B cell (primary cell): ENCODE data around the gene PROC. TPM values are rescaled to one million over a fixed set of nuclear protein-coding genes. Genes with fewer than 3 reads are reported as not detected.

Source experiments
- ATAC-seq: fragments of 200-7000 bp; cut with Tn5 transposase; one replicate; pipeline ENCODE4 v1.10.0; 2021; ENCODE audit warnings: low read depth, mild to moderate bottlenecking, moderate number of reproducible peaks, moderate library complexity
- CTCF ChIA-PET: fragments of 350-600 bp; sonication (Branson Sonifier 250); formaldehyde crosslinking; loops from one replicate; lab custom pipeline; 2021; ENCODE audit warnings: antibody characterized with exemption, inconsistent platforms; lab: Charles Lee
- POLR2A ChIA-PET: fragments of 350-600 bp; sonication (Branson Sonifier 250); formaldehyde crosslinking; loops from one replicate; lab custom pipeline; 2021; ENCODE audit warnings: antibody characterized with exemption; lab: Charles Lee
- DNase-seq: peaks from one replicate; pipeline ENCODE4 v3.0.0; 2013
- H2AFZ ChIP-seq: 2 replicates; pipeline ENCODE4 v1.6.1; 2012; ENCODE audit warnings: mild to moderate bottlenecking, low read depth, low read length; ENCODE audit not compliant: insufficient read depth, poor library complexity, severe bottlenecking
- H3K27ac ChIP-seq, 2 donors: 1 replicate in 1 of 2; 2 replicates in 1 of 2; pipeline ENCODE4 v1.5.1; 2012 to 2013; ENCODE audit warnings: low read length in 2 of 2, mild to moderate bottlenecking in 2 of 2, moderate library complexity in 1 of 2
- H3K27me3 ChIP-seq, 4 experiments: fragments of 200-600 bp in 1 of 4; sonication (generic) in 1 of 4; replicated peaks in 1 of 4; 1 replicate in 2 of 4; 2 replicates in 2 of 4; pipeline versions ENCODE4 v1.6.1 to v1.7.0; 2013 to 2016; ENCODE audit warnings: low read length in 3 of 4, mild to moderate bottlenecking in 2 of 4, mixed read lengths in 1 of 4, moderate library complexity in 1 of 4; ENCODE audit not compliant: insufficient read depth in 4 of 4, control insufficient read depth in 3 of 4; ENCODE audit errors: control extremely low read depth in 1 of 4
- H3K36me3 ChIP-seq, 2 experiments: replicated peaks in 1 of 2; 1 replicate in 1 of 2; 2 replicates in 1 of 2; pipeline versions ENCODE4 v1.6.1 to v1.7.1; 2013; ENCODE audit warnings: low read length in 1 of 2; ENCODE audit not compliant: insufficient read depth in 2 of 2, control insufficient read depth in 1 of 2; ENCODE audit errors: control extremely low read depth in 1 of 2, extremely low read depth in 1 of 2
- H3K4me1 ChIP-seq, 2 donors: fragments of 200-600 bp in 1 of 2; sonication (generic) in 1 of 2; 1 replicate in 1 of 2; 2 replicates in 1 of 2; pipeline versions ENCODE4 v1.5.1 to v1.6.1; 2013 to 2017; ENCODE audit warnings: low read length in 2 of 2; ENCODE audit not compliant: control insufficient read depth in 2 of 2, insufficient read depth in 2 of 2
- H3K4me2 ChIP-seq: replicated peaks from 2 replicates; pipeline ENCODE3; 2012; ENCODE audit warnings: mild to moderate bottlenecking, low read depth, low read length; ENCODE audit not compliant: poor library complexity, severe bottlenecking
- H3K4me3 ChIP-seq, 5 experiments: fragments of 200-600 bp in 1 of 5; sonication (generic) in 1 of 5; 1 replicate in 3 of 5; 2 replicates in 2 of 5; pipeline versions ENCODE4 v1.5.1 to v1.7.0; 2011 to 2016; ENCODE audit warnings: low read length in 4 of 5, mild to moderate bottlenecking in 4 of 5, low read depth in 2 of 5, control low read depth in 1 of 5, moderate library complexity in 1 of 5; ENCODE audit not compliant: insufficient read depth in 1 of 5; ENCODE audit errors: control extremely low read depth in 1 of 5, extremely low read depth in 1 of 5
- H3K79me2 ChIP-seq: fragments of 200-600 bp; sonication (generic); one replicate; pipeline ENCODE4 v1.6.0; 2016; ENCODE audit warnings: low read length; ENCODE audit not compliant: control insufficient read depth, insufficient read depth
- H3K9ac ChIP-seq: fragments of 200-600 bp; sonication (generic); 2 replicates; pipeline ENCODE4 v1.6.1; 2017; ENCODE audit warnings: mild to moderate bottlenecking, low read length, moderate library complexity
- H3K9me3 ChIP-seq, 3 donors: one replicate each; pipeline versions ENCODE4 v1.6.1 to v1.7.1; 2013; ENCODE audit warnings: low read length in 2 of 3; ENCODE audit not compliant: control insufficient read depth in 2 of 3, insufficient read depth in 1 of 3; ENCODE audit errors: control extremely low read depth in 1 of 3
- H4K20me1 ChIP-seq: 2 replicates; pipeline ENCODE4 v1.6.0; 2012; ENCODE audit warnings: mild to moderate bottlenecking, low read length; ENCODE audit not compliant: insufficient read depth, control insufficient read depth, poor library complexity, severe bottlenecking
- H3K27ac Mint-ChIP-seq: one replicate; pipeline ENCODE4 v1.8.0; 2021; ENCODE audit warnings: mixed read lengths
- H3K27me3 Mint-ChIP-seq: one replicate; pipeline ENCODE4 v1.8.0; 2021; ENCODE audit warnings: mixed read lengths
- H3K4me1 Mint-ChIP-seq: one replicate; pipeline ENCODE4 v1.8.0; 2021; ENCODE audit warnings: mixed read lengths
- H3K4me3 Mint-ChIP-seq: one replicate; pipeline ENCODE4 v1.8.0; 2021; ENCODE audit warnings: mixed read lengths
- H3K9me3 Mint-ChIP-seq: one replicate; pipeline ENCODE4 v1.8.0; 2022; ENCODE audit warnings: mixed read lengths; ENCODE audit not compliant: insufficient read depth
- EZH2 ChIP-seq: IDR thresholded peaks from 2 replicates; pipeline ENCODE4 v1.6.1; 2012; ENCODE audit warnings: borderline replicate concordance, low read depth, mild to moderate bottlenecking, moderate library complexity, low read length; ENCODE audit not compliant: insufficient read depth, poor library complexity, severe bottlenecking
- WGBS: methylation state at CpG from one replicate; pipeline ENCODE4 v1.1.5; 2013; ENCODE audit warnings: missing lambda C conversion rate; ENCODE audit not compliant: insufficient coverage; 5-methylcytosine and 5-hydroxymethylcytosine counted together
- intact Hi-C: fragments of 100-400 bp; cut with micrococcal nuclease; formaldehyde crosslinking; loops from one replicate; pipeline ENCODE4 v1.10.0; 2022
- polyA plus RNA-seq: library from polyadenylated mRNA; depleted of rRNA; stranded (reverse); fragments of >200 nt; gene quantifications from 2 replicates; pipeline ENCODE4 v1.2.3, GENCODE V29; 2012
- total RNA-seq, 2 donors: library from RNA; stranded (reverse); fragments of 120-200 nt in 1 of 2; gene quantifications; 1 replicate in 1 of 2; 2 replicates in 1 of 2; pipeline versions ENCODE4 v1.2.3 to v1.2.4, GENCODE V29; 2013 to 2022
- TF ChIP-seq, protein P1 (sequence below): fragments of 200-600 bp; IDR thresholded peaks from one replicate; pipeline ENCODE4 v1.8.0; 2022; ENCODE audit warnings: antibody characterized with exemption, mild to moderate bottlenecking

The PROC gene
- total and polyA plus RNA-seq, 2 donors (not counting 1 experiment from before 2014, with no cell fraction given), result 0.40 TPM; not detected in 1

DNA sequence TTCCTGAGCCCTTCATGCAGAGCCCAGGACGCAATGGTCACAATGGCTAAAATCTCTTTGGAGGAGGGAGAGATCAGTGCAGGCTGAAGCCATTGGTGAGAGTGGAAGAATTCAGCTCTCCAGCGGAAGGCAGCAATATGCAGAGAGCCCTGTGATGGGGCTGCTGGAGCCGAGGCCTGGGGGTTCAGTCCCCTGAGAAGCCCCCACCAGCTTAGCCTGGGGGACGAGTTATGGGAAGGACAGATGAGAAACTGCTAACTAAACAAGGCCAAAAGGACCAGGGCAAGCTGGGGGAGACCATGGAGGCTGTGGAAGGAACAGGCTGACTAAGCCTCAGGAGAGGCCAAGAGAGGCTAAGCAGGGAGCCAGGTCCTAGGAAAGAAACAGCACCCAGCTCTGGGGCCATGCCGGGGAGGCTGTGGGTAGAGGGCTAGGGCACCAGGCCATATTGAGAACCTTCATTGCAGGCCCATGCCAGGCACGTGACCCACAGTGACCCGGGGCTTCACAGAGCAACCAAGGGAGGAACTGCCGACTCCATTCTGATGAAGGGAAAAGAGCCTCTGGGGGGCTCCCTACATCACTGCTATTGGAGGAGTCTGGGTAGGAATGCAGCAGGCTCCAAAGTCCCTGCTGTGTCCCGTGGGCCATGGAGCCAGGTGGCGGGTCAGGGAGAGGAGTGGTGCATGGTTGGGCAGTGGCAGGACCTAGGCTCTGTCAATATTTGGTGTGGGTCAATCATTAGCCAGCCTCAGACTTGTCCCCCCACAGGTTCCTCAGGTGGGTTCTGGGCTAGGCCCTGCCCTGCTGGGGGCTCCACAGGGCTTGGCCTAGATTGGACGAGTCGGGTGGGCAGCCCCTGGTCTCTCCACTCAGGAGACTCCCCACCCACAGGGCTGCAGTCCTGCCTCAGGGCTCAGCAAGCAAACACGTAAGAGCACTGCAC, 19.8 kb downstream of the PROC start:
- Histone ChIP-seq H3K9me3 (peaks cover 0 to 19% (median 11%) of the 10 kb centered on the region in 3 donors), H3K4me3 (no peak overlapping the region), H3K27me3 (no peaks in the 10 kb centered on the region), H2AFZ (no peak overlapping the region), H3K4me1 (no peaks in the 10 kb centered on the region), H3K79me2 (no peaks in the 10 kb centered on the region), H3K9ac (no peak overlapping the region), H3K4me2 (no peak overlapping the region), H3K27ac (no peak overlapping the region), H4K20me1 (no peaks in the 10 kb centered on the region), H3K36me3 (no peaks in the 10 kb centered on the region)
- 94% methylated on average over 11 of the region's 13 CpGs for WGBS
- no peak overlapping the region for H3K27ac Mint-ChIP-seq
- ATAC-seq (no peak), DNase-seq (no peak)
- CTCF ChIA-PET, result interaction anchor here (0.6 to 0.9 kb wide), 2 partner anchors 24 to 27 kb away, joined by 3 to 4 read pairs; no protein-coding TSS in a partner anchor
- no peaks in the 10 kb centered on the region for H3K27me3 Mint-ChIP-seq
- POLR2A ChIA-PET, result no interaction called here
- H3K9me3 Mint-ChIP-seq, result no peaks in the 10 kb centered on the region
- H3K4me1 Mint-ChIP-seq, result no peaks in the 10 kb centered on the region
- H3K4me3 Mint-ChIP-seq, result no peak overlapping the region
- TF ChIP-seq EZH2, result no peak
- TF ChIP-seq, protein P1, sequence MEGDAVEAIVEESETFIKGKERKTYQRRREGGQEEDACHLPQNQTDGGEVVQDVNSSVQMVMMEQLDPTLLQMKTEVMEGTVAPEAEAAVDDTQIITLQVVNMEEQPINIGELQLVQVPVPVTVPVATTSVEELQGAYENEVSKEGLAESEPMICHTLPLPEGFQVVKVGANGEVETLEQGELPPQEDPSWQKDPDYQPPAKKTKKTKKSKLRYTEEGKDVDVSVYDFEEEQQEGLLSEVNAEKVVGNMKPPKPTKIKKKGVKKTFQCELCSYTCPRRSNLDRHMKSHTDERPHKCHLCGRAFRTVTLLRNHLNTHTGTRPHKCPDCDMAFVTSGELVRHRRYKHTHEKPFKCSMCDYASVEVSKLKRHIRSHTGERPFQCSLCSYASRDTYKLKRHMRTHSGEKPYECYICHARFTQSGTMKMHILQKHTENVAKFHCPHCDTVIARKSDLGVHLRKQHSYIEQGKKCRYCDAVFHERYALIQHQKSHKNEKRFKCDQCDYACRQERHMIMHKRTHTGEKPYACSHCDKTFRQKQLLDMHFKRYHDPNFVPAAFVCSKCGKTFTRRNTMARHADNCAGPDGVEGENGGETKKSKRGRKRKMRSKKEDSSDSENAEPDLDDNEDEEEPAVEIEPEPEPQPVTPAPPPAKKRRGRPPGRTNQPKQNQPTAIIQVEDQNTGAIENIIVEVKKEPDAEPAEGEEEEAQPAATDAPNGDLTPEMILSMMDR, result no peak
- intact Hi-C loops, result no loop called here

DNA sequence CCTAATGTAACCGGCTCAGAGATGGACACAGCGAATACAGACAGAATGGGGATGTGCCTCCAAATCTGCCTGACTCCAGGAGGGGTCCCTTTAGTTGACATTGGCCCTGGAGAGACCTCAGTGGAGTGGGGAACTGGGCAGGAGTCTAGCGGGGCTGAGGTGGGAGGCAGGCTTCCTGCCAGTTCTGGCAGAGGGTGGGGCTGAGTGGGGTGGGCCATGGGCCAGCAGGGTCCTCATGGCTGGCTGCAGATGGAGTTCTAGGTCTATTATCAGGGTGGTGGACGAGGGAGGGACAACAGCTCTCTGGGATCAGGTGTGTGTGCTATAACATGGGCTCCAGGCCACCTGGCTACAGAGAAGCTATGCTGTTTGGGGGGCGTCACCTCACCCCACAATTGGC, 21.1 kb downstream of the PROC start:
- Mint-ChIP-seq H3K27me3 (no peaks in the 10 kb centered on the region), H3K4me3 (no peak overlapping the region), H3K4me1 (no peaks in the 10 kb centered on the region), H3K27ac (no peak overlapping the region), H3K9me3 (no peaks in the 10 kb centered on the region)
- Histone ChIP-seq H3K27ac (no peak overlapping the region), H3K4me2 (no peak overlapping the region), H3K4me1 (no peaks in the 10 kb centered on the region), H2AFZ (no peak overlapping the region), H3K9me3 (peaks cover 1 to 20% (median 11%) of the 10 kb centered on the region in 3 donors), H3K9ac (no peak overlapping the region), H4K20me1 (no peaks in the 10 kb centered on the region), H3K79me2 (no peaks in the 10 kb centered on the region), H3K27me3 (no peaks in the 10 kb centered on the region), H3K36me3 (no peaks in the 10 kb centered on the region), H3K4me3 (no peak overlapping the region)
- WGBS, result 97% methylated on average over 5 of the region's 5 CpGs
- TF ChIP-seq, protein P1, result no peak
- no peak for TF ChIP-seq EZH2
- DNase-seq, result no peak
- POLR2A ChIA-PET, result no interaction called here
- CTCF ChIA-PET, result no interaction called here
- intact Hi-C loops, result no loop called here
- ATAC-seq, result no peak
